ENCODE measurements around the gene DAP. TPM values are rescaled to one million over a fixed set of nuclear protein-coding genes. Genes with fewer than 3 reads are reported as not detected.

DAP gene
- total and polyA plus RNA-seq, 4 donors: 36.6 to 122 (median 101) TPM

DNA sequence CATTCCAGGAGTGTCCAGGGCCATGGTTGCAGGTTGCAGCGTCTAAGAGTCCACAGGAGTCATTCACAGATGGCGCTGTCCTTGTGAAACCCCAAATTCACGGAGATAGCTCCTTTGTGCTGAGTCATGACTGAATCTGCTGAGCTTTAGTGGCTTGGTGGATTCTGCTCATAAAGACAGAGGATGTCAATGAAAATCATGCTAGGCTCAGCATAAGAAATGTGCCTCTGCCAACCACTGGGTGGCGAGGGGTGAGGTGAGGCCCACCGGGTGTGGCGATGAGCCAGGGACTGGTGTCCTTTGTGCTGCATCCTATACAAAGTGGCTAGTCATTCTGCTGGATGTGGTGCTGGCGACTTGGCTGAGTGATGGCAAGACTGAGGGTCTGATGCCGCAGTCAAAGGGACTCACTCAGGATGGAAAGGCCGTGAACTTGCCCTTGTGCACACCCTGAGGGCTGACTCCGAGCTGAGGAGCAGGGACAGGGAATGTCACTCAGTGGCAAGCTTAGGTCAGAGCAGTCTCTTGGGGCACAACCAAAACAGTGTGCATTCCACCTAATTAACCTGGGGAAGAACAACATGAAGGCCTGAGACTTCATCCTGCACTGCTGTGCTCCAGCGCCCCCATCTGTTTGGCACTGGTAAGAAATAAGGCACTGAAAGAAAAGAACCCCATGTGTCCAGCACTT lies 71.5 kb downstream of the DAP start:
- TF ChIP-seq RAD21 (IDR thresholded peaks at IDR 0.05) (peak; percentile 28 to 48), GABPA (IDR thresholded peaks at IDR 0.05 in 1 of 2, conservative IDR thresholded peaks at IDR 0.05 in 1 of 2) (no peak)
- no peak for DNase-seq (ENCODE audit: low spot score)
- Histone ChIP-seq H3K27ac (ENCODE audit: low read depth in 1 of 2, low read length in 2 of 2) (no peak overlapping the region), H3K36me3 (ENCODE audit: control insufficient read depth in 4 of 4, insufficient read depth in 3 of 4, low read depth in 1 of 4, low read length in 3 of 4) (peaks cover 0 to 8% (median 3%) of the 10 kb centered on the region in 4 donors), H3K4me1 (ENCODE audit: control insufficient read depth in 4 of 4, insufficient read depth in 4 of 4, low read length in 3 of 4) (no peaks in the 10 kb centered on the region), H3K27me3 (ENCODE audit: control insufficient read depth in 4 of 4, insufficient read depth in 4 of 4, low read length in 3 of 4) (no peaks in the 10 kb centered on the region), H3K9ac (ENCODE audit: low read depth in 1 of 2, low read length in 2 of 2) (no peak overlapping the region), H3K4me3 (ENCODE audit: low read depth in 1 of 3, low read length in 3 of 3) (no peak overlapping the region), H3K9me3 (ENCODE audit: control insufficient read depth in 4 of 4, low read length in 3 of 4) (no peaks in the 10 kb centered on the region)
- 87% methylated on average over 11 of the region's 11 CpGs for WGBS

DNA sequence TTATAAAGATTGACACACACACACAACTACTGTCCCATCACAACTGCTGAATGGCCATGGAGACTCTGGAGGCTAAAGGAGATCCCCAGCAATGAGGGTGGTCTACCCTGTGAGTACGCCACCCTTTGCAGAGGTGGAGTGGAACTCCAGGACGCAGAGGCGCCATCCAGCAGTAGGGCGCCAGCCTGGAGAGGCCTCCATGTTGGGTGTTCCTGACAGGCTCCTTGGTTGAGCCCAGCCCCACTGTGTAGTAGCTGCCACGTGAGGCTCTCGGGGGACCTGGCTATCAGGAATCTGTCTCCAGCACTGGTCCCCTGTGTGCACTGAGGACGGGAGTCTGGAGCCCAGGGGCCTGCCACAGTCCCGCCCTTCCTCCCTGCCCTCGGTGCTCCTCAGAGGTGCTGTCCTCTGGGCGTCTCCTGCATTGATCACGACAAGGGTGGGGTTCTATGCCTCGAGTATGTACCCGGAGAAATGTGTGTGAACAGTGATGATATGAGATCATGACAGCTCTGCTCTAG lies 72.3 kb downstream of the DAP start:
- DNase-seq (ENCODE audit: low spot score): no peak
- no peak for TF ChIP-seq YY1 (IDR thresholded peaks at IDR 0.05)
- TF ChIP-seq RAD21 (IDR thresholded peaks at IDR 0.05): no peak
- Histone ChIP-seq H3K9ac (ENCODE audit: low read depth in 1 of 2, low read length in 2 of 2) (no peak overlapping the region), H3K27me3 (ENCODE audit: control insufficient read depth in 4 of 4, insufficient read depth in 4 of 4, low read length in 3 of 4) (no peaks in the 10 kb centered on the region), H3K4me3 (ENCODE audit: low read depth in 1 of 3, low read length in 3 of 3) (no peak overlapping the region), H3K9me3 (ENCODE audit: control insufficient read depth in 4 of 4, low read length in 3 of 4) (no peaks in the 10 kb centered on the region), H3K4me1 (ENCODE audit: control insufficient read depth in 4 of 4, insufficient read depth in 4 of 4, low read length in 3 of 4) (no peaks in the 10 kb centered on the region), H3K27ac (ENCODE audit: low read depth in 1 of 2, low read length in 2 of 2) (no peak overlapping the region), H3K36me3 (ENCODE audit: control insufficient read depth in 4 of 4, insufficient read depth in 3 of 4, low read depth in 1 of 4, low read length in 3 of 4) (peaks cover under 1 to 8% (median 3%) of the 10 kb centered on the region in 4 donors)
- 98% methylated on average over 13 of the region's 13 CpGs for WGBS

DNA sequence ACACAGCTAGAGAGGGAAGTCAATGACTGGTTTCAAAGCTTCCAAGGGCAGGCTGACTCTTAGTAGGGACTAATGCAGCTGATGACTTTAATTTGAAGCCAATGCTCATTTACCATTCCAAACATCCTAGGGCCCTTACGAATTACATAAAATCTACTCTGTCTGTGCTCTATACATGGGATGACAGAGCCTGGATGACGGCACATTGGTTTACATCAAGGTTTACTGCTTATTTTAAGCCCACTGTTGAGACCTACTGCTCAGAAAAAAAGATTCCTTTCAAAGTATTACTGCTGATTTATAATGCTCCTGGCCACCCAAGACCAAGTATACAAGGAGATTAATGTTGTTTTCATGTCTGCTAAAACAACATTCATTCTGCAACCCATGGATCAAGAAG lies 74.1 kb downstream of the DAP start:
- Histone ChIP-seq H3K27ac (ENCODE audit: low read depth in 1 of 2, low read length in 2 of 2) (no peak overlapping the region), H3K4me3 (ENCODE audit: low read depth in 1 of 3, low read length in 3 of 3) (no peak overlapping the region), H3K9ac (ENCODE audit: low read depth in 1 of 2, low read length in 2 of 2) (no peak overlapping the region), H3K4me1 (ENCODE audit: control insufficient read depth in 4 of 4, insufficient read depth in 4 of 4, low read length in 3 of 4) (no peaks in the 10 kb centered on the region), H3K27me3 (ENCODE audit: control insufficient read depth in 4 of 4, insufficient read depth in 4 of 4, low read length in 3 of 4) (no peaks in the 10 kb centered on the region), H3K36me3 (ENCODE audit: control insufficient read depth in 4 of 4, insufficient read depth in 3 of 4, low read depth in 1 of 4, low read length in 3 of 4) (peaks cover 4 to 17% (median 11%) of the 10 kb centered on the region in 4 donors), H3K9me3 (ENCODE audit: control insufficient read depth in 4 of 4, low read length in 3 of 4) (no peaks in the 10 kb centered on the region)
- TF ChIP-seq REST (IDR thresholded peaks at IDR 0.05) (no peak), RXRA (IDR thresholded peaks at IDR 0.05) (no peak), SP1 (IDR thresholded peaks at IDR 0.05) (no peak), CTCF (IDR thresholded peaks at IDR 0.05; ENCODE audit: low read depth, low read length, missing input control) (no peak), HNF4G (IDR thresholded peaks at IDR 0.05) (no peak), ZBTB33 (IDR thresholded peaks at IDR 0.05) (no peak), NR2F2 (IDR thresholded peaks at IDR 0.05) (no peak), TAF1 (conservative IDR thresholded peaks at IDR 0.05) (no peak), GABPA (IDR thresholded peaks at IDR 0.05 in 1 of 2, conservative IDR thresholded peaks at IDR 0.05 in 1 of 2) (no peak), FOXA2 (IDR thresholded peaks at IDR 0.05) (no peak), RAD21 (IDR thresholded peaks at IDR 0.05) (no peak), HNF4A (conservative IDR thresholded peaks at IDR 0.05) (no peak), JUND (IDR thresholded peaks at IDR 0.05) (no peak), FOXA1 (IDR thresholded peaks at IDR 0.05) (no peak), EGR1 (IDR thresholded peaks at IDR 0.05; ENCODE audit: low read depth in 2 of 2) (no peak), YY1 (IDR thresholded peaks at IDR 0.05) (no peak)
- TF ChIP-seq, protein P1, sequence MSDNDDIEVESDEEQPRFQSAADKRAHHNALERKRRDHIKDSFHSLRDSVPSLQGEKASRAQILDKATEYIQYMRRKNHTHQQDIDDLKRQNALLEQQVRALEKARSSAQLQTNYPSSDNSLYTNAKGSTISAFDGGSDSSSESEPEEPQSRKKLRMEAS (IDR thresholded peaks at IDR 0.05): no peak
- TF ChIP-seq, protein P2, sequence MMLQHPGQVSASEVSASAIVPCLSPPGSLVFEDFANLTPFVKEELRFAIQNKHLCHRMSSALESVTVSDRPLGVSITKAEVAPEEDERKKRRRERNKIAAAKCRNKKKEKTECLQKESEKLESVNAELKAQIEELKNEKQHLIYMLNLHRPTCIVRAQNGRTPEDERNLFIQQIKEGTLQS (IDR thresholded peaks at IDR 0.05): no peak
- DNase-seq (ENCODE audit: low spot score): no peak
- WGBS: 97% methylated on average over 2 of the region's 2 CpGs
